NCI-H524 (cell line): ENCODE measurements around the gene ADRA2A.

Experiments
- DNase-seq, 2 experiments: peaks; one replicate each; lab custom pipeline; 2025; lab: John Stamatoyannopoulos, UW

ADRA2A gene

DNA sequence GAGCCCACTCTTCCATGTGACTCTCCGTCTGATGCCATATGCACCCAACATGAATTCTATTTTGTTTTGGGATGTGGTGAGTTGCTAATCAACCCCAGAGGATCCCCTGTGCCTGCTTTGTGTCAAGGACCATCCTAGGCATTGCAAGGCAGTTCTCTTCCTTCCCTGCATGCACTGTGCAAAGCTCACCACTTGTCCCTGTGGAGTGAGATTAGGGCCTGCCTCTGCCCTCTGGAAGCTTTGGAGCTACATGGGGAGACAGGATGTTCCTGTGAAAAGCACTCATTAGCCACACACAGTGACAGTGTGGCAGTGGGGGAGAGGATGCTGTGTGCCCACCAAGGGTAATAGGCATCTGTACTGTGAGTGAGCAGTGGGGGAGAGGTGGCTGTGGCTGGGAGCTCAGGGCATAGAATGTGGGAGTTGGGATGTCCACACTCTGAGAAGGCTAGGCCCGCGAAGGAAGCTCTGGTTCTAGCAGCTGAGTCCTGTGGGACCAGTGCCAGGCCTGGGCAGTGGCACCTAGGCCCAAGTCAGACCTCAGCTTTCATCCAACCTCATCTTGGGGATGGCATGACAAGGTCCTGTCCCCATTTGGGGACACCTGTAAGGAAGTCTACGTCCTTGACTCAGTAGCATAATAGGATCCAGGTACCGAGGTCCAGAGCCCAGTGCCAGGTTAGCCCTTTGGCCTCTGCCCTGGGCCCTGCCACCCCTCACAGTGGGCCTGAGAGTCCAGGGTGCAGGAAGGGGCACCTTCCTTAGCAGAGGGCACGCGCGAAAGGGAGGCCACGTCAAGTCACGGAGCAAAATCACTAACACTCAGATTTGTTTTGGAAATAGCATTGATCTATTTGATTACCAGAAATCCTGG lies 6.6 kb downstream of the ADRA2A start:
- no peak for DNase-seq

DNA sequence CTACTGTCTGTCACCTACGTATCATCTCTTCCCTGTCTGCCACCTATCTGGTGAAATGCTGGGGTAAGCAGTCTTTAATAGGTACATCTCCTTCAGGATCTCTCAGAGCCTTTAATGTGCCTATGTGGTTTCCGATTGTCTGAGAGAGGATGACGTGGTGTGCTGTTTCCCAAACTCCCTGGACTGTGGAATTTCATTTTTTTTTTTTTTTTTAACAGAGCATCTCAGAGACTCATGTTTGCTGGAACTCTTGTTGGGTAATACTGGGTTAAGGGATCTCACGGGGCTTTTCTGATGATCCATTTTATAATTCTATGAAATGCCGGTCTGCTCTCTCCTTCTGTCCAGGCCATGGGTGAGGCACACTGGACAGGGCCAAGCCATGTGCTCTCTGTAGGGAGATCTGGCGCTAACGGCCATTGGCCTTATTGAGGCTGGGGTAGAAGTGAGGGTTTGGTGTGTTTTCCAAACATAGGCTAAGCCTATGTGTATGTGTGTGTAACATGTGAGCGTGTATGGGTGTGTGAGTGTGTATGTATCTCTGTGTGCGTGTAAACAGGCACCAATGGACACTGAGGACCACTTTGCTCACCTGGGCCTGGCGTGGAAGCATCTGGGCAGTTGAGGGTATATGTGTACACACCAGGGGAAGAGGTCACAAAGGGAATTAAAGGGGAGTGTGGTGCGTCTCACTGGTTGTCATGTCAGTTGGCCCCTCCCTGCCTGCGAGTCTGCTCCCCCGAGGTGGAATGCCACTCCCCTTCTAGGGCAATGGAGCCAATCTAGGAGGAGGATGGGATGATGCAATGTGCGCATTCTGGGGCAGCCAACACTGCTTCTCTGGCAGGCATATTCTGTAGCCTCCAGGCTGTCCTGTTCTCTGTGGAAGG lies 7.8 kb downstream of the ADRA2A start:
- DNase-seq, result no peak

DNA sequence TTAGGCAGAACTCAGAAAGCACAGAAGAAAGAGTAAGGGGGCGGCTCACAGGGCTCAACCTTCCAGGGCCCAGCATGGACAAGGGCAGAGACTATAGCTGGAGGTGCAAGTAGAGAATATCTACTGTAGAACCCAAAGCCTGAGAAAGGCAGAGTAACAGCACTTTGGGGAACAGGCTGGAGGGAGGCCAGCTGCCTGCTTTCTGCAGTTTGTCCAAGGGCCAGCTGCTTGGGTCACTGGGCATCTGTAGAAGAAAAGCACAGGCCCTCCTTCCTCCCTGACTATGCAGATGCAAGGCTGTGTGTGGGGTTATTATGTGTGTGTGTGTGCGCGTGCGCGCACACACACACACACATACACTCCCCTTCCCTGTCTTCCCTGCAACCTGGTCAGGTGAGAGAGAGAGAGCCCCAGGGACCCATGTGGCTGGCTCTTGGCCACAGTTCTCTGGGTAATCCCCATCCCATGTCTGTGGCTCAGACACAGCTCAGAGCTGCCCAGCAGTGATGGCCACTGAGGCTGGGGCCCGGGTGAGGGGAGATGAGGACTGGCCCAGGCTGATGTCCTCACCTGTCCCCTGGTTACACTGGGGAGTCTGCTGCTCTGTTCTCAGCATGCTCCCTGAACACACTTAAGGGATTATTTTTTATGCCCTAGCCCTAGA lies 9.0 kb downstream of the ADRA2A start:
- no peak for DNase-seq

DNA sequence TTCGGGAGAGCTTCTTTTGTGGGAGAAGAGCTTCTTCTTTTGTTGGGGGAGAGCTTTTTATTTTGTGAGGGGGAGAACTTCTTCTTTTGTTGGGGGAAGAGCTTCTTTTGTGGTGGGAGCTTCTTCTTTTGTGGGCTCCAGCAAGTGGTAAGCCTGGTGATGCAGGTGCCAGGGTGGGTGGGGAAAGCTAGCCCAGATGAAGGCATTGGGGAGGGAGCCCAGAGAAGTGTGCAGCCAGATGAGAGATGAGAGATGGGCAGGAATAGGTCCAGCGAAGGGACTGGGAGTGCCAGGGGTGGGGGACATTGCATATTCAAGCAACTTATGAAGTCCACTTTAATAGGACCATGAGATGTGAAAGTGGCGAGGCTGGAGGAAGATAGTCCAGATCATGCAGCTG lies 9.7 kb downstream of the ADRA2A start:
- no peak for DNase-seq

DNA sequence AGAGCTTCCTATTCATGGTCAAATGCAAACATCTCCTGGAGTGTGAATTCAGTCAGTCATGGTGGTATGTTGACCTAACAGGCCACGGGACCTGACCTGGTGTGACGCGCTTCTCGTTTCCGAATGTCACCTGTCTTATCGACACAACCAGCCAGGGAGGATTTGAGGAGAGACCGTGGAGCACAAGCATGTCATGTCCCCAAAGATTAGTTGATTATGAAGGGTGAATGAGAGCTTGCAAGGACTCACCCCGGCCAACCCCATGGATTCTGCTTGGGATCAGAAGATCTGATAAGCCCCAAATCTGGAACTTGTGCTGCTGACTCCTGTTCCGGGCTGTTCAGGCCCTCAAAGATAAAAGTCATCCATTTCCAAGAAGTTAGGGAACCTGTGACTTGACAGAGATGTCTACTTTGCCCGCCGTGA lies 10.5 kb downstream of the ADRA2A start:
- no peak for DNase-seq

DNA sequence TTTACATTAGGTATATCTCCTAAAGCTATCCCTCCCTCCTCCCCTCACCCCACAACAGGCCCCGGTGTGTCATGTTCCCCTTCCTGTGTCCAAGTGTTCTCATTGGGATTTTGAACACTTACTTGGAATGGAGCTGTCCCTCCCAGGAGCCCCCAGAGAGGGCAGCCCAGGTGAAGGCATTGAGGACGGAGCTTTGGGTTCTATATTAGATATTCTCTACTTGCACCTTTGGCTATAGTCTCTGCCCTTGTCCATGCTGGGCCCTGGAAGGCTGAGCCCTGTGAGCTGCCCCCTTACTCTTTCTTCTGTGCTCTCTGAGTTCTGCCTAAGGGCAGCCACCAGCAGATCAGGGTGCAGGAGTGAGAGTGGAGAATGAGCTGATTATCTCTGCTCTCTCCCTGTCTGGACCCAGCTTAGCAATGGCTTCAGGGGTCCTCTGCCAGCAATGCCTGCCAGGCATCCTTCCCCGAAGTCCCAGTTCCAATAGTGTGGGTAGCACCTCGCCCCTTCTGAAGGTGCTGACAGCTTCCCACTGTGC lies 11.2 kb downstream of the ADRA2A start:
- DNase-seq, result no peak

DNA sequence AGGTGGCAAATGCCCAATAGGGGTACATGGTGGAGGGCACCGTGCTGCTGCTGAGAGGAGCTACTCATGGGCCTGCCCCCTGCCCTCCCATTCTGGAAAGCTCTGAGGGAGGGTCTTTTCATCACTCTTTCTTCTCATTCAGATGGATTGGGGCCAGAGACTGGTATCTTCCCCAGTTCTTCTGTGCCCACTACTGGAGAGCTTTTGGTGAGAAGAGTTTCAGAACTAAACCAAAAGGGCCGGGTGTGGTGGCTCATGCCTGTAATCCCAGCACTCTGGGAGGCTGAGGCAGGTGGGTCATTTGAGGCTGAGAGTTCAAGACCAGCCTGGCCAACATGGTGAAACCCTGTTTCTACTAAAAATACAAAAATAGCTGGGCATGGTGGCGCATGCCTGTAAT lies 12.5 kb downstream of the ADRA2A start:
- no peak for DNase-seq

DNA sequence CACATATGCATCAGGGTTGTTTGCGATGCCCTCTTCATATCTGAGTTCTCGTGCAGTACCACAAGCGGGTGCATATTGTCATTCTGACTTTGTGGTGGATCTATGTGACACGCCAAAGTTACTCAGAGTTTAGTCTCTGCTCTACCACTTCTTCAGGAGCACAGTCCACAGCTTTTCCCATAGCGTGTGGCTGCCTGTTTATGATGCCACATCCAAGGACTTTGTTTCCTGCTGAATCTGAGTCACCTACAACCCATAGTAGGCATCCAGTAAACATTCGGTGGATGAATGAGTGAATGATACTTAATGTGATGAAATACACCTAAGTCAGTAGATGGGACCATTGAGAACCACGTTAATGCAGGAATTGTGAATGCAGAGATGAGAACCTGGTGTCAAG lies 15.0 kb downstream of the ADRA2A start:
- DNase-seq, result no peak

DNA sequence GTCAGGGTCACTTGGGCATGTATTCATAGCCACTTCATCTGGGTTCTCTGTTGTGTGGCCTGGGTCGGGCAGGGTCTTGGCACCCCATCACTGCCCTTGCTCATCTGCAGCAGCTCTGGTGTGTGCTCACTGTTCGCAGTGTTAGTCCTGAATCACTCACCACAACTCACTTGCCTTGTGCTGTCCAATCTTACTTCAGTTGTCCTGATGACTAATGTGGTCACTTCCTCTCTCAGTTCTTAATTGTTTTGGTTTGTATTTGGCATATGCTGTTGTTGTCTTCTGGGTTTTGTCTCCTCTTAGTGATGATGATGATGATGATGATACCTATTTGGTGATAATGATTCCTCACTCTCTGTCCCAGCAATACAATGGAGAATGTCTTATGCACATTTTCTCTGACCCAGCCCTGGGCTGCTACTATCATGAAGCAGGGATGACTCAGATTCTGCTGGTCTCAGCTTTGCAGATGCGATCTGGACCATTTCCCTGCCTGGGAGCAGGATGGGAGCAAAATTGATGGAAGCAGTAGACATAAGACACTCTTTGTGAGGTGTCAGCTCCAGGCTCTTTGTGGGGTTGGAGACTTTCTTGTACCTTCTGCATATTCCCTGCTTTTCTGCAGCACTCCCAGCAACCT lies 17.0 kb downstream of the ADRA2A start:
- DNase-seq, result no peak

DNA sequence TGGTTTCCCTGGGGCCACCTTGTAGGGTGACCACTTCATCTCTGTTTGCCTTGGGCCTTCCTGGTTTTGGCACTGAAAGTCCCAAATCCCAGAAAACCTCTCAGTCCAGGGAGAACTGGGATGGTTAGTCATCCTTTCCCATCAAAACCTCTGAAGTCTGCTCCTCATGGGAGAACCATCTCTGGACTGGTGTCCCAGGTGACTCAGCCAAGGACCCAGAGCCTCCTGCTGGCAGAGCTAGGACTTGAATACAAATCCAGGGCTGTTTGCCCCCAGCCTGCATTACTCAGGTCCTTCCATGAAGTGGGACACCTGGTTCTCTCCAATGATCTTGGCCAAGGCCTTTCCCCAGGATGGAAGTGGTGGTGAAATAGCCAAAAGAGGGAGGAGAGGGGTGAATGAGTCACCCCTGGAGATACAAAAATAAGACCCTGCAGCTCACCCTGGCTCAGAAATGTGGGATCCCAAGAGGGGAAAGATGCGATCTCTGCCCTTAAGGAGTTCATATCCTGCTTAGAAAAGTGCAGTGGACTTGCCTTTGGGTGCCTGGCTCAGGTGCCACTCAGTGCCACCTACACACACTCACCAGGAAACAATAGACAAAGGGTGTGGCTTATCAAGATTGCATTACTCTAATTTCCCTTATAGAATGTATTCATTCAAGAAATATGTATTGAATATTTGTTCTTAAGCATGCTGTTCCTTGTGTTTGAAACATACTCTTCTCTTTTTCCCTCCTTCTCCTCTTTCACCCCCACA lies 22.0 kb downstream of the ADRA2A start:
- DNase-seq, result no peak

DNA sequence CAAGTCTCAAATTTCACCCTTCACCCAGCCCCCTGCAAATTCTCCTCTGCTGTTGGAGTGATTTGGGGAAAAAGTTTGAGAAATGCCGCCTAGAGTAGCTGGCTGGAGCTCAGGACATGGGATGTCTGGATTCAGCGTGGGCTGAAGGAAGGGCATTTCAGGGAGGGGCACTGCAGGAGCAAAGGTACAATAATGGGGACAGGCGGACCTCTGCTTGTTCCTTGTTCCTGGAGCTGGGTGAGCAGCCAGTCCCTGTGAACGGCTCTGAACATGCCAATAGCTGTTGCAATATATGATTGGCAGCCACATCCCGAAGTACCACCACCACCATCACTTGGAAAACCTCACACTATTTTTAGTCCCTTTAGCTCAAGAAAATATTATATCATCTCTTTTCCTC lies 23.4 kb downstream of the ADRA2A start:
- no peak for DNase-seq

DNA sequence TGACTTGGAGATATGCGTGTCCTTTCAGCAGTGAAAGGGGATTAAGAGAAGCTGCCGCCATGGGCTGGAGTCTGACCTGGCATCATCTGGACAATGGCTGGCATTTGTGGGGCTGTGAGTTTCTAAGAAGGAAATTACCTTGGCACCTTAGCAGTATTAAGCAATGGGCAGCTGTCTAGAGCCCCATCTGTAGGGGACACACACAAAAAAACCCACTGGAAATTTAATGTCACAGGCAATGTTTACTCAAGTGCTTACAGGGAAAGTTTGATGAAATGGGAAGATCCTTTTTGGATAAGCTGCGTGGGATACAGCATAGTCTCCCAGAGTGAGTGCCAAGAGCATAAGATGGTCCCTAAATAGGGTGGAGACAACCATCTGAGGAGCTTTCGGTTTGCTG lies 25.0 kb downstream of the ADRA2A start:
- DNase-seq, result no peak

DNA sequence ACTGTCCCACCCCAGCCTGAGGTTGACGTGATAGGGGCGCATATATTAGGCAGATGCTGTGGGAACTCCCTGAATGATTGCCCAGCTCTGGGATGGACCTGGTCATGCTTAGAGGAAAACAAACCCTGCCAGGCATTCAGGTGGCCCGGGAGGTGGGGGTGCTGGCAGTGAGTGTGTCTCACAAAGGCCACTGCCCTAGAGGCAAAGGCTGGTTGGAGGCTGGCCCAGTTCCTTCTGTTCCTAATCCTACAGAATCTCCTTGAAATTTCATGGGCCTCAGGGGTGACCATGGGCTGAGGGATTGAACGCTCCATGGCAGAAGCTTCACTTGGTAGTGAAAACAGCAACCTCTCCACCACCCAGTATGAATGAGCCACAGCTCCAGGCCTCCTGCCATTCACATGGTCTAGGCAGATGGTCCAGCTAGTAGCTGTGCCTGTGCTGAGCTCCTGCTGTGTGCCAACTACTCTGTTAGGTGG lies 25.6 kb downstream of the ADRA2A start:
- no peak for DNase-seq

DNA sequence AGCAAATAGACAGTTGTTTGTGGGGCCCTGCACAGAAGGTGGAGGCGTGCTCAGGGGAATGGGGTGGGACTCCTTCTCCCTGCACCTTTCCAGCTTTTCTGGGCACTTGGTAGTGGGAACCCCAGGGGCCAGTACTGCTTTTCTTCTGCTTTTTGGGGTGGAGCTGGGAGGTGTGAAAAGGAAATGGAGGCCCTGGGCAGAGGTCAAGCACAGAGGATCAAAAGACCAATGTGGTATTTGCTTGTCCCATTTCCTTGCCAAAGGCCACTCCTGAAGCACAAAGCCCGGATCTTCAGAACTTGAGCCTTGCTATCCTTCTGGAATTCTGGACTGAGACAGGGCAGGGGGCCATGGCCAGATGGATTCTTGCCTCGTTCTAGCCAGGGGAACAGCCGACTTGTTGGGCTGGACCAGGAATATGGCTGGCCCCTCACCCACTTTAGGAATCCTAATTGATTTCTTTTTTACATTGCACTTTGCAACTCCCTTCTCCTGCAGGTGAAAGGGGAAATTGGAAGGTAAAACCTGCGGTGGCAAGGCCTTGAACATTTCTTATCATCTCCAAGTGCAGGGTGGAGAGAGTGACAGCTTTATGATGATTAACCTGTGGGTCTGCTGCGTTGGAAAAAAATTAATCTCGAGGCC lies 26.5 kb downstream of the ADRA2A start:
- no peak for DNase-seq

DNA sequence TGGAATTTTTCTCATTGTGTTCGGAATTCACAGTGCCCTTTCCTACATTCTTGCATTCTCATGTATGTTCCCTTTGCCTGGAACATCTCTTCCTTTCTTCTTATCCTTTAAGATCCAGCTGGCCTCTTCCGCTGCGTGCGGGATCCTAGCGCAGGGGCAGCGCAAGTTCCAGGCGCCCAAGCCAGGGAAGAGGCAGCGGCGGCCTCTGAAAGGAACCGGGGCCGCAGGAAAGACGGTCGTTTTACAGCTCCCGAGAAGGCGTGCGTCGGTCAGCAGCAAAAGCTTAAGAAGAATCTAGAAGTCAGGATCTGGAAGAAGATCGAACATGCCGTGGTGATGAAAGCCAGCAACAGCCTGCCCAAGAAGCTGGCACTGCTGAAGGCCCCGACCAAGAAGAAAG lies 28.0 kb downstream of the ADRA2A start:
- no peak for DNase-seq

DNA sequence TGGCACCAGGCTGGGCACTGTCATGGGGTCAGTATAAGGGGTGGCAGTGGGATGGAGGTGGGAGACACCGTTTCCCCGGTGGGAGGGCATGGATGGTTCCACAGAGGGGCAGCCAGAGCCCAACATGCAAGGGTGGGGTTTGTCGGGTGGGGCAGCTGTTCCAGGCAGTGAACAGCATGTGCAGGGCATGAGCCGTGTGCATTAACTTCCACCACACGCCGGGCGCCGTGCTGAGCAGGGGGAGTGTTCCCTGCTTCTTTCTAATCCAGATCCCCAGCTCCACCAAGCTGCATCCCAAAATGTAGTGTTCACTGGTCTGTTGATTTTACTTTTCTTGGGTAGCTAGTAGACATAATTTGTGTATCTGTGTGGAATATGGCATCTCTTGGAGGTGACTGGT lies 29.3 kb downstream of the ADRA2A start:
- DNase-seq, result no peak

DNA sequence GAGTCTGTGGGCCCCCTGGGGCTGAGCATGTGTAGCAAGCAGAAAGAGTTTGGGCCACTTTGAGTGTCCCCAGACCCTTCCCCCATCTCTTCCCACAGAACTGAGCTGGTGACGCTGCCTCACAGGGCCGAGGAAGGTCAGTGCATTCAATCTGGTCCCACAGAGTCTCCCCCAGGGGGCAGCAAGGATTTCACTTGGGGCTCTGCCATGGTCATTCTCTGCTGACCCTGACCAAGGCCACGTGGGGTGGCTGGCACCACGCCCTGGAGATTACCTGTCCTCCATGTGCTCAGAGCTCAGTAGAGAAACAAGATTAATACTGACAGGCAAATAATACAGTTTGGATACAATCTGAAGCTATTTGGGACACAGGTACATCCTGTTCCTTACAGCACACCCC lies 30.2 kb downstream of the ADRA2A start:
- DNase-seq, result no peak

DNA sequence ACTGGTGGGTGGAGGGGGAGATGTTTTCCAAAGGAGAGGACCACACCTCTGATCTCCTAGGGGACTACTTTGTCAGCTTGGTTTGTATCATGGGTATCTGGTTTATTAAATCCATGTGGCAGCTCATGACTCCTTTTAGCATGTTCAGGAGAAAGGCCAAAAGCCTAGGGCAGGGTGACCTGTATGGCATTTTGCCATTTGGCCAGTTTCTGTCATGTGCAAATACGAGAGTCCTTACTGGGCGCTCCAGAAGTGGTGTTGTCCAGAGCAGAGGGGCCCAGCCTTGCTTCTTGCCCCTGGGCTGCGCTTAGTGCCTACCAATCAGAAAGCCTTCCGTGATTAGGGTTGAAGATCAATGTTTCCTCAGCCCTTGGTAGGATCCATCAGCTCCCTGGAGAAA lies 31.0 kb downstream of the ADRA2A start:
- DNase-seq, result no peak

DNA sequence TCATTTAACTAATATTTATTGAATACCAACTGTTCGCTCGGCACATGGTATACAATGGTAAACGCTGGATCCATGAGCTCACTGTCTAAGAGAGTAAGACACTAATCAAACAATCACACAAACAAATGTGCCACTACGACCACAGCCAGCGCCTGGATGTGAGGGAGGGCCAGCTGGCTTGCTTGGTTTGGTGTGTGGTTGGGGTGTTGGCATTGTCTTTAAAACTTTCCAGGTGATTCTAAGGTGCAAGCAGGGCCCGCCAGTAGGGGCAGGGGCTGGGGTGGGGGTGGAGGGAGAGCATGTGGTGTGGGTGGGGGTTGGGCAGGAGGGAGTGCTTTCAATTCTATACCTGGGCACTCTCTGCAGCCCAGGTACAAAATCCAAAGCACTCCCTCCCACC lies 31.6 kb downstream of the ADRA2A start:
- DNase-seq, result no peak

DNA sequence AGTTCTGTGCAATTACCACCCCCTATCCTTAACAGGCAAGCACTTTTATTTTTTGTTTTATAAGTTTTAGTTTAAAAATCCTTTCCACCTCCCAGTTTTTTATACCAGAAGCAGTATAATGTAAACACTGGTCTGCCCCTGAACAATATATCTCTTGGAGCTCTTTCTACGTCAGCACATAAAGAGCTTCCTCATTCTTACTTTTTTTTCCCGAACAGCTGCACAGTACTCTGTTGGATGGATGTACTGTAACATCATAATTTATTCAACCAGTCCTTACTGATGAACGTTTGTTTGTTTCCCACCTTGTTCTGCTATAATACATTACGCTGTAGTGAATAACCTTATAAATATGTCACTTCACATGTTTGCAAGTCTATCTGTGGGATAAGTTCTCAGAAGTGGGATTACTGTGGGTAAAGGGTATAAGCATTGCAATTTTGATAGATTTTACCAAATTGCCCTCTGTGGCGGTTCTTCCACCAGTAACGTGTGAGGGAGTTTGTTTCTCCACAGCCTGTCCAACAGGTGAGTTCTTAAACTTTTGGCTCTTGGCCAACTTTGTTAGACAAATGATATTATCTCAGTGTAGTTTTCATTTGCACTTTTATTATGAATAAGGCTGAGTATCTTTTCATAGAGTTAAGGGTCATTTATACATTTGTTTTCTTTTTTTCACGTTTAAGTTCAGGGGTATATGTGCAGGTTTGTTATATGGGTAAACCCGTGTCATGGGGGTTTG lies 32.8 kb downstream of the ADRA2A start:
- DNase-seq, result no peak
